HepG2 (cell line): ENCODE data around the gene CCND1. TPM values are rescaled to one million over a fixed set of nuclear protein-coding genes. Genes with fewer than 3 reads are reported as not detected.
A peak's percentile ranks its signal among the peaks of the same experiment; 100 is the strongest.

Source experiments
- AHDC1 ChIP-seq: sonication (generic); formaldehyde crosslinking; IDR thresholded peaks from 2 replicates; pipeline ENCODE4 v1.5.1; 2020; ENCODE audit warnings: mild to moderate bottlenecking, missing genetic modification reagents, borderline replicate concordance
- EED ChIP-seq: sonication (generic); formaldehyde crosslinking; IDR thresholded peaks from 2 replicates; pipeline ENCODE4 v1.5.0; 2020; ENCODE audit warnings: mild to moderate bottlenecking, missing genetic modification reagents
- ISL2 ChIP-seq: sonication (generic); formaldehyde crosslinking; IDR thresholded peaks from 2 replicates; pipeline ENCODE4 v1.5.0; 2020; ENCODE audit warnings: missing genetic modification reagents
- KDM4B ChIP-seq: sonication (generic); formaldehyde crosslinking; IDR thresholded peaks from 2 replicates; pipeline ENCODE4 v1.4.0; 2020; ENCODE audit warnings: missing genetic modification reagents
- KLF6 ChIP-seq: IDR thresholded peaks from 2 replicates; pipeline ENCODE4 v1.8.0; 2016; ENCODE audit warnings: missing biosample characterization, missing genetic modification reagents
- MAF1 ChIP-seq: sonication (generic); formaldehyde crosslinking; IDR thresholded peaks from 2 replicates; pipeline ENCODE4 v1.5.0; 2020; ENCODE audit warnings: missing genetic modification reagents, borderline replicate concordance
- MAZ ChIP-seq, 2 experiments: sonication (generic) in 1 of 2; formaldehyde crosslinking in 1 of 2; IDR thresholded peaks; 2 replicates each; pipeline versions ENCODE4 v1.5.0 to v1.6.1; 2012 to 2020; ENCODE audit warnings: low read depth in 2 of 2, mild to moderate bottlenecking in 2 of 2, borderline replicate concordance in 1 of 2, improper control_type of control experiment in 1 of 2, low read length in 1 of 2, missing genetic modification reagents in 1 of 2, moderate library complexity in 1 of 2
- MEF2D ChIP-seq: sonication (generic); formaldehyde crosslinking; IDR thresholded peaks from 2 replicates; pipeline ENCODE4 v1.5.1; 2020; ENCODE audit warnings: mild to moderate bottlenecking, missing genetic modification reagents
- MTF1 ChIP-seq: sonication (generic); formaldehyde crosslinking; IDR thresholded peaks from 2 replicates; pipeline ENCODE4 v1.5.0; 2020; ENCODE audit warnings: missing genetic modification reagents
- MZF1 ChIP-seq: sonication (generic); formaldehyde crosslinking; IDR thresholded peaks from 2 replicates; pipeline ENCODE4 v1.8.1; 2023; ENCODE audit warnings: mild to moderate bottlenecking, missing genetic modification reagents, borderline replicate concordance
- PAX8 ChIP-seq: sonication (generic); formaldehyde crosslinking; IDR thresholded peaks from 2 replicates; pipeline ENCODE4 v1.8.0; 2022; ENCODE audit warnings: mild to moderate bottlenecking, missing genetic modification reagents, borderline replicate concordance
- PITX1 ChIP-seq: sonication (generic); formaldehyde crosslinking; IDR thresholded peaks from 2 replicates; pipeline ENCODE4 v1.5.1; 2020; ENCODE audit warnings: mild to moderate bottlenecking, missing genetic modification reagents
- ZBTB33 ChIP-seq: sonication (generic); formaldehyde crosslinking; IDR thresholded peaks from 2 replicates; pipeline ENCODE4 v1.4.0; 2020; ENCODE audit warnings: missing genetic modification reagents
- ZBTB38 ChIP-seq: sonication (generic); formaldehyde crosslinking; IDR thresholded peaks from 2 replicates; pipeline ENCODE4 v1.5.1; 2020; ENCODE audit warnings: mild to moderate bottlenecking, missing genetic modification reagents
- ZNF121 ChIP-seq: sonication (generic); formaldehyde crosslinking; IDR thresholded peaks from 2 replicates; pipeline ENCODE4 v1.5.0; 2020; ENCODE audit warnings: mild to moderate bottlenecking, missing genetic modification reagents
- ZNF124 ChIP-seq: sonication (generic); formaldehyde crosslinking; IDR thresholded peaks from 2 replicates; pipeline ENCODE4 v1.4.0; 2020; ENCODE audit warnings: missing genetic modification reagents
- ZNF260 ChIP-seq: sonication (generic); formaldehyde crosslinking; IDR thresholded peaks from 2 replicates; pipeline ENCODE4 v1.4.0; 2020; ENCODE audit warnings: missing genetic modification reagents, low read depth, mild to moderate bottlenecking, borderline replicate concordance
- ZNF883 ChIP-seq: sonication (generic); formaldehyde crosslinking; IDR thresholded peaks from 2 replicates; pipeline ENCODE4 v1.5.1; 2020; ENCODE audit warnings: mild to moderate bottlenecking, missing genetic modification reagents; ENCODE audit errors: not compliant biosample characterization
- polyA plus RNA-seq, 8 experiments: library from polyadenylated mRNA; depleted of rRNA in 3 of 8; stranded (reverse) in 7 of 8; unstranded in 1 of 8; fragments of >200 nt; fragmentation: Illumina TruSeq in 4 of 8; extraction: Trizol in 4 of 8; gene quantifications; 2 replicates each; pipeline versions ENCODE4 v1.2.1 to v1.2.3, GENCODE V29; 2011 to 2016; ENCODE audit warnings: low read depth in 4 of 8, missing spikeins in 1 of 8, mixed read lengths in 1 of 8; ENCODE audit not compliant: insufficient read depth in 1 of 8
- total RNA-seq, 5 experiments: library from RNA; depleted of rRNA; stranded (reverse); fragments of >200 nt; fragmentation: Illumina TruSeq; extraction: Trizol; gene quantifications; 2 replicates each; pipeline ENCODE4 v1.2.3, GENCODE V29; 2016; ENCODE audit warnings: low read depth in 1 of 5
- TF ChIP-seq, protein P1 (sequence below): IDR thresholded peaks from 2 replicates; pipeline ENCODE4 v1.6.1; 2012; ENCODE audit warnings: inconsistent platforms
- TF ChIP-seq, protein P2 (sequence below): sonication (generic); IDR thresholded peaks from 2 replicates; pipeline ENCODE4 v1.6.1; 2016; ENCODE audit warnings: low read depth, borderline replicate concordance

The CCND1 gene
- total and polyA plus RNA-seq, 2 of the 13 experiments (the other 11 are each of a cell fraction or from before 2014, with no cell fraction given) = 107 to 136 TPM

- TF ChIP-seq AHDC1 (CRISPR knock-in tag) (peak; percentile 71; the same call in 1 of the 2 replicates), ZBTB33 (CRISPR knock-in tag) (peak; percentile 3; the same call in 1 of the 2 replicates), ZBTB38 (CRISPR knock-in tag) (peak; percentile 55; the same call in 1 of the 2 replicates), MZF1 (no peak), PAX8 (CRISPR knock-in tag) (peak; percentile 71; the same call in 1 of the 2 replicates), ISL2 (CRISPR knock-in tag) (0 out of 2 replicates have a peak, but pooled peaks have one; percentile 20), MAZ (IDR thresholded peaks at IDR 0.05; ENCODE audit: borderline replicate concordance, low read depth, low read length) (no peak), MAZ (CRISPR knock-in tag; IDR thresholded peaks at IDR 0.05; ENCODE audit: low read depth) (peak; percentile 71), PITX1 (CRISPR knock-in tag) (peak; percentile 47; the same call in 1 of the 2 replicates), KDM4B (peak; percentile 79; the same call in 1 of the 2 replicates), ZNF260 (CRISPR knock-in tag) (no peak), MEF2D (peak; percentile 71; the same call in 1 of the 2 replicates), ZNF121 (peak; percentile 45; the same call in 1 of the 2 replicates), ZNF883 (CRISPR knock-in tag) (peak; percentile 13), KLF6 (peak; percentile 65; the same call in 1 of the 2 replicates), MAF1 (no peak), MTF1 (CRISPR knock-in tag) (peak; percentile 30; the same call in 1 of the 2 replicates), ZNF124 (CRISPR knock-in tag) (peak; percentile 53; the same call in 1 of the 2 replicates), EED (CRISPR knock-in tag) (peak; percentile 54; the same call in 1 of the 2 replicates)
- TF ChIP-seq, protein P1, sequence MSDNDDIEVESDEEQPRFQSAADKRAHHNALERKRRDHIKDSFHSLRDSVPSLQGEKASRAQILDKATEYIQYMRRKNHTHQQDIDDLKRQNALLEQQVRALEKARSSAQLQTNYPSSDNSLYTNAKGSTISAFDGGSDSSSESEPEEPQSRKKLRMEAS = peak; percentile 81
- TF ChIP-seq, protein P2, sequence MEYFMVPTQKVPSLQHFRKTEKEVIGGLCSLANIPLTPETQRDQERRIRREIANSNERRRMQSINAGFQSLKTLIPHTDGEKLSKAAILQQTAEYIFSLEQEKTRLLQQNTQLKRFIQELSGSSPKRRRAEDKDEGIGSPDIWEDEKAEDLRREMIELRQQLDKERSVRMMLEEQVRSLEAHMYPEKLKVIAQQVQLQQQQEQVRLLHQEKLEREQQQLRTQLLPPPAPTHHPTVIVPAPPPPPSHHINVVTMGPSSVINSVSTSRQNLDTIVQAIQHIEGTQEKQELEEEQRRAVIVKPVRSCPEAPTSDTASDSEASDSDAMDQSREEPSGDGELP = 0 out of 2 replicates have a peak, but pooled peaks have one; percentile 4
These were observed 34.1 kb downstream of the CCND1 start, which contains the start of gene LTO1 (continued) for GRCh38 chr11:69674886-69675714.
